ENCODE results near the gene ELMO1.
A peak's percentile ranks its signal among the peaks of the same experiment; 100 is the strongest.

Gene ELMO1

DNA sequence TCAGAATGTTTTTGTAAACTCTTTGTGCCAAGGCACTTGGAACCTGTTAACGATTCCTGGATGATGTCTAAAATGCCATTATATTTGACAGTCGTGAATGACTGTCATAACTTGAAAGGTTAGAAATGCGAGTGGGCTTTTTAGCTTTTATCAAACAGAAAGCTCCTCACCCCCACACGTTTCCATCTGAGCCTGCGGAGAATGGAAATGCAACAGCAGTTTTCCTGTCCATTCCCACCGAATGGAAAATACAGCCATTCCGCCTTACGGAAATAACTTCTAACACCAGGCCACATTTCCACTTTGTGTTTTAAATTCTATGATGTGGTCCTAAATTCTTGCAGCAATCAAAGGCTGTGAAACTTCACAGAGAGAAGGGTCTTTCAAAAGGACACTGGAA, 83.8 kb downstream of the ELMO1 start:
- no peak for DNase-seq

DNA sequence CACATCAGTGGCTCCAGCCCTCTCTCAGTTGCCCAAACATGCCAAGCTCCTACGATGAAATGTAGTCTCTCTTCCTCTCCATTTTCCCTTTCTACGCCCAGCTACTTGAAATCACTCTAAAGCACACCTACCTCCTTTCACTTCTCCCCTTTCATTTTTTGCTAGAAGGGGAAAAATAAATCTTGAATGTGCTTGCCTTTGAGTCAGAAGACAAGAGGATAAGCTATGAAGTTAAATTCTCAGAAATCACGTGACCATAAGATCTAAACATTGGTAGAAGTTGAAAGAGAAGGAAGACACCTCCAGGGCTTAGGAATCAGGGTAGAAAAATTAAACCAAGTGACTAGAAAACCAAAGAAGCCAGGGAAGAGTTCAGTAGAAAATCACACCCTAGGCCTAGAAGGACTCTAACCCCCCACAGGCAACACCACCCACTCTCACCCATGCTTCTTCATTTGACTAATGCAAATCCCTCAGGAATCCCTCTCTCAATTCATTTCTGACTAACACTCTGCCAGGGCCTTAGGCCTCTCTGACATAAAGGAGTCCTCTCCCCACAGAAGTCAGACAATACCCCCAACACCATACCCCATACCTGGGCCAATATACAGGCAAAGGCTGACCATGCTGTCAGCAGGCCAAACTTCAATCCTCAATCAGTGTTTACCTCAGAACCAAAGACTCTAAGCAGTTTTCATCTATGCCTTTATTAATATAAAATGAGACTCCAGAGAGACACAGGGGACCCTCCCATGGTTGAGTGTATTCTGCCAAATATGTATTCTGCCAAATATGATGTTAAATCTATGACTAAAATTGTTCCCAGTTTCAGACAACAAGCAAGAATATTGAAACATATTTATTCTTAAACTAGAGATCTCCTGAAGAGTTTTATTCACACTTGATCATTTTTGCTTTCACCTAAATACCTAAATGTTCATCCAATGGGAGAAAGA, 84.8 kb downstream of the ELMO1 start:
- no peak for DNase-seq

DNA sequence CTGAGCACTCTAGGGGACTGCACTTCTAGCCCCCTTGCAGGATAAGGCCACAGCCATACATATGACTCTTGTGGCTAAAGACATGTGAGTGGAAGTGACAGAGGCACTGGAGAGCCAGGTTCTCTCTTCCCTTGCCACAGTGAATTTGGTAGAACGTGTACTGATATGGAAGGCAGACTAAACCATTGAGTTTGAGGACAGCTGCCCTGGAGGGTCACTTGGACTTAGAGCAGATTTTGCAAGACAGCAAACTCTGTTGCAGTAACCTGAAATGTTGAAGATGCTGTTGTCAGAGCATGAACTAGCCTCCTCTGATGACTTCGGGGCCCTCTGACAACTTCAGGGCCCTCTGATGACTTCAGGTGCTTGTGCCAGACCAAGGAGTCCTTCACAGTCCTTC, 85.9 kb downstream of the ELMO1 start:
- no peak for DNase-seq

DNA sequence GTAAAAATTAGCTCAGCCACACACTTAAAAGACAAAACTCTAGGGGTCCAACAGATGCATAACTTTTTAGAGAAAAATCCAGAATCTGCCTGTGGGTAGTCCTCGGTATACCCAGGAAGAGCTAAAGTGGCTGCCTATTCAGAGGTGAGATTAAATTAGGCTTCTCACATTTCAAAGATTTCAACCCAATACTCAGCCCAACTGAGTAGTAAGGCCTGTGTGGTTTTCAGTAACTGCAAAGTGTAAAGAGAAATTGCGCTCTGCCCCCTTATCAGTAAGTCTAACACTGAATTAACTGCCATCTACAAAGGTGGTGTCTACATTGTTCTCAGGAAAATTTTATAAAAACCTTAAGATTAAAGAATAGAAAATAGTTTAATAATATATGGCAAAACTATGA, 88.2 kb downstream of the ELMO1 start:
- peak; percentile 70 for DNase-seq

DNA sequence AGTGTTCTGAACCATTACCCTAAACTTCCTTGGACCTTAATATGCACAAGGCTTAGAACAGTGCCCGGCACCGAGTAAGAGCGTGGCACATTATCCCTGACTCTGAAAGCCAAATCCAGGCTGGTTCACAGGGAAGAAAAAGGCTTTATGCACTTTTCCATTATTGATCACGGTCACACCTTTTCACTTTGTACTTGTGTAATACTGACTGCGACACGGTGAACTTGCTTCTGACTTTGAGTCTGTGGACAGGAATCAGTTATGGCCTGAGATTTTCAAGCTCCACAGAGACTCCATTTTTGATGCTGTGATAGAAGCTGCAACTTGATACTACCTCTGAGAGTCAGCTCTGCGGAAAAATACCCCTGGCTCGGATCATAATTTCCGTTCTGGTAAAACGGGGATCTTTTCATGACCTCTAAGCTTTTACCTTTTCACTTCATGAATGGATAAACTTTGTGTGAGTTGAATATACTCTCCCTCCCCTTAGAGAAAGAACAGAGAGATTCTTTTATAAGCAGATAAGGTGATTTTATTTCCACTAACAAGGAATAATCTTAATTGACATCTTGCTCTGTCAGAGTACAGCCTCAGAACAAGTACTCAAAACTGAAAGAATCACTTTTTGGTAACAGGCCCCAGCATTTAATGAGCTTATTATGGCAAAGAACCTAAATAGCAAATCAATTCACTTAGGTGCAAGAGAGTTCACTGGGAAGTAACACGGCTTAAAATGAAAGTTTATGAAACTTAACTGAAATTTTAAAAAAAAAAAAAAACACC, 88.8 kb downstream of the ELMO1 start:
- DNase-seq, result no peak

DNA sequence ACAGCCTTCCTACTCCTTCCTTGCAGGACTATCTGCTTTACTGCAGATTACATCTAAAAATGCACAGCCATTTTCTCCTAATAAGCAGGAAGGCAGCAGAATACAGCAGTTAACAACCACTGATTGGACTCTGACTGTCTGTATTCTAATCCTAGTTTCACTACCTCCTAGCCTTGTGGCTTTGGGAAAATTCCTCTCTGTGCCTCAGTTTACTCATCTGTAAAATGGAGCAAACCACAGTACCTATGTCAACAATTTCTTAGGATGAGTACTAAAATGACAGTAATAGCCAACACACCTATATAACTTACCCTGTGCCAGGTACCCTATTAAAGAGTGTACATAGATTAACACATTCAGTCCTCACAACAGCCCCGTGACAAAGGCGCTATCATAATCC, 89.5 kb downstream of the ELMO1 start:
- no peak for DNase-seq

DNA sequence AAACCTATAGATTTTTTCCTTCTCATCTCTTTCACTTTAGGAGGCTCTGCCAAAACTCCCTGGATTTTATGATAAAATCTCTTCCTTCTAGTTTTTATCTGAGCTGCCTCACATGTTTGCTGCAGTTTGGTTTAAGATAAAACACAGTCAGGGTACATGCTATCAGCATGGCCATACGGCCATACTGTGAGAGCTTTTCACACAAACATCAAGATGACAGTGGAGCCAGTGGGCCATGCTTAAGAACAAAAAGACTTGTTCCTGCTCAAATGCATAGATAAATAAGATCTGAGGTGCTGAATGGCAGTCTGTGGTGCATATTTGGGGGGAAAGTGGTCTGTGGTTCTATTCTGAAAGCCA, 91.0 kb downstream of the ELMO1 start:
- DNase-seq, result peak; percentile 91

DNA sequence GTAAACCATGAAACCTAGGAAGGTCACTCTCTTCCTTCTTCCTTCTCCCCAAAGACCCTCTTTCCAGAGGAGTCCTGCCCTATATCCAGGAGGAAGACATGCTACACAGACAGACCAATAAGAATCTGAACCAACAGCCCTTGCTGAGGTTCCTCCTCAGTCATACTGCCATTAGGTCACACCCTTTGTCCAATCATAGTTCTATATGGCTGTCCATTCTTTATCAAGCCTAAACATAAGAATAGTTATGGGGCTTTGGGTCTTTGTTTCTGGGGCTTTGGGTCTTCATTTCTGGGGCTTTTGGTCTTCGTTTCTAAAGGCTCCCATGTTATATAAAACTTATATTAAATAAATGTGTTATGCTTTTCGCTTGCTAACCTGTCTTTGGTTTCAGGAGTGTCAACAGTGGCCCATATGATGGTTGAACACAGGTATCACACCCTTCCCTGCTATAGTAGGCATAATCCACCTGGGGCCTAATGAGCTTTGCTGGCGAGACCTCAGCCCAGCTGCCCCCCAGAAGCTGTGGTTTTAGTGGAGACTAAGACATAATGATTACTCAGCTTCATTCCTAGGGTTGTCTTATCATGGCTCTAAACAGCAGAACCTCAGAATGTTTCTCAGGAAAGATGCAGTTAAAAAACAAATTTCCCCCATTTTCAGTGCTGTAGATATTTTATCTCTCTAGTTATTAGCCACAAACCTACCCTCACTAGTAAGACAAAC, 91.6 kb downstream of the ELMO1 start:
- DNase-seq, result peak; percentile 73

DNA sequence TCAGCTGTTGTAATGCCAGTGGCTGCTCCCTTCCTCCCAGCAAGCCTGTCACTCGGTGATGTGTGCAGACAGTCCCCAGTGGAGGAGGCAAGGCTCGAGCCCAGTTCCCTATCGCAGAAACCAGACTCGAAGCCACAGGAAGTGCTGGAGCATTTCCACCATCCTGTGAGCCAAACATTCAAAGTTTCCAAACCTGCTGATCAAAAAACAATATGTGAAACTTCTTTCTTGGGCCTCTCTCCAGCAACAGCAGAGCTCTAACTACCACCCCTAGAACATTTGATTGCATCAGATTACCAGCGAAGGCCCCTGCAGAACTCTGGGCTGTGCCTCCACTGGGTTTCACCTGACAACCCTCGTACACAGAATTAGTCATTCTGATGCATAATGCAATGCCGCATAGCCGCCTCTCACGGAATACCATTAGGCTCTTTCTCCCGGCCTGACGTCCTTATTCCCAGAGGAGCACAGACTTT, 94.0 kb downstream of the ELMO1 start:
- peak; percentile 92 for DNase-seq

DNA sequence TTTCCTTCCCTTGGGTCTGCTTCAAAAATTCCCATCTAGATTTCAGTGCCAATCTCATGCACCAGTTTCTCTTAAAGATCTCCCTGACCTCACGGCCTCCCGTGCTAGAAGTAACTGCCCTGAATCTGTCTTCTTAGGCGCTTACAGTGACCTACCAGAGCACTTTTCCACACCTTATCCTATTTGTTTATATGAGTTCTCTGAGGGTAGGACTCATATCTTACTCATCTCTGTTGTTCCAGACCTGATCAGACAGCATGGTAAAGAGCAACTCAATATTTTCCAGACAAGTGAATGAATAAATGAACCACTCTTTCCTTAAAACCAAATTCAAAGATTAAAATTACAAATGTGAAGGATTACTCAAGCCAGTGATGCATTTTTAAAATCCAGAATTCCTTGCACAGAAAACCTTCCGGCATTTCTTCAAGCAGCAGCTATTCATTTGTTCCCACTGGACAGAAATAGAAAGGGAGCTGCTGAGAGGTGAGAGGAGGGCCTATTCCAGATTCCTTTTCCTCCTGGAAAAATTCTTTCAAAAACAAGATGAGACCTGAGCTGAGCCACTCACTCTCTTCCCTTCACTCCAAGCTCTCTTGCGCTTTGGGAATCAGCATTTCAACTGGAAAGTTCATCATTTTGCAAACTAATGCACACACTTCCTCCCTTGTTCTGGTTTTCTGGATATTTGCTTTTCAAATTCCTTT, 94.6 kb downstream of the ELMO1 start:
- DNase-seq, result no peak

DNA sequence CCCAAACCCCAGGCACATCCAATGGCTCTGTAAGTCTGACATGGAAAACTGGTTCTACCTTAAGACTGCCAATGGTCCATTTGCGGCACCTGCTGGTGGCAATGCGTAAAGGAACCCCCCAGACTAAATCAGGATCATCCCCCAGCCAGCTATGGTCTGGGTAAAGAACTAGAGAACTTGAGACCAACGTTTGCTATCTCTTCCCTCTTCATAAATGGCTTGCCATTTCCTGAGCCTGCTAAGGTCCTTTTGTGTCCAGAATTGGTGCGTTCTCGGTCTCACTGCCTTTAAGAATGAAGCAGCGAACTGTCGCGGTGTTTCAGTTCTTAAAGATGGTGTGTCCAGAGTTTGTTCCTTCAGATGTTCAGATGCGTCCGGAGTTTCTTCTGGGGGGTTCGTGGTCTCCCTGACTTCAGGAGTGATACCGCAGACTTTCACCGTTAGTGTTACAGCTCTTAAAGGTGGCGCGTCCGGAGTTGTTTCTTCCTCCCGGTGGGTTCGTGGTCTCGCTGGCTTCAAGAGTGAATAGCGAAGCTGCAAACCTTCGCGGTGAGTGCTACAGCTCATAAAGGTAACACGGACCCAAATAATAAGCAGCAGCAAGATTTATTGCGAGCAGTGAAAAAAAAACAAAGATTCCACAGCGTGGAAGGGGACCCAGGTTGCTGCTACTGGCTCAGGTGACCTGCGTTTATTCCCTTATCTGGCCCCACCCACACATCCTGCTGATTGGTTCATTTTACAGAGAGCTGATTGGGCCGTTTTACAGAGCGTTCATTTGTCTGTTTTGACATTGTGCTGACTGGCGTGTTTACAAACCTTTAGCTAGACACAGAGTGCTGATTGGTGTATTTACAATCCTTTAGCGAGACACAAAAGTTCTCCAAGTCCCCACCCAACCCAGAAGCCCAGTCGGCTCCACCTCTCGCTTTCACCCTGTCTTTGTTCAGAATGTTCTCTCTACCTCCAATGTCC, 95.4 kb downstream of the ELMO1 start:
- DNase-seq, result peak; percentile 91

DNA sequence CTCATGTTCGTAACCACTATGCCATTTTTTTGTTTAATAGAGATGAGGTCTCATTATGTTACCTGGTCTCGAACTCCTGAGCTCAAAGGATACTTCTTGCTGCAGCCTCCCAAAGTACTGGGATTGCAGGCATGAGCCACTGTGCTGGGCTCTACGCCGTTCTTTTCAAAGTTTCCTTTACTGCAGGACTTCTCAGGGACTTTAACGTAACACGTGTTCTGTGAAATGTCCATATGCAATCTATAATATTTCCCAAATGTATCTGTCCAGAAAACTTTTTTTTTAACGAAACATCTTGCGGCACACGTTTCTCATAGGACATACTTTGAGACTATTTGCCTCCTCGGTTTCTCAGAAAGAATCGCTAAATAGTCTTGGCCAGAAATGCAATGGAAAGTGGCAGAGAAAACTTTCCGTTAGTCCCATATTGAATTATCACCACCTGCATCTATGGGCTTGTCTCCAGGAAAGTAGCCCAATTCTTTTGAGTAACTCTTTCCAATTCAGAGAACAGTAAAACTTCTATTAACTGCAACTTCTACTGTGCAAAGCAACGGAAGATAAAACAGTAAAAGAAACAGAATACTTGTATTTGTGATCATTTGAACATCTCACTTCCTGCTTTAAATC, 96.3 kb downstream of the ELMO1 start:
- peak; percentile 54 for DNase-seq

DNA sequence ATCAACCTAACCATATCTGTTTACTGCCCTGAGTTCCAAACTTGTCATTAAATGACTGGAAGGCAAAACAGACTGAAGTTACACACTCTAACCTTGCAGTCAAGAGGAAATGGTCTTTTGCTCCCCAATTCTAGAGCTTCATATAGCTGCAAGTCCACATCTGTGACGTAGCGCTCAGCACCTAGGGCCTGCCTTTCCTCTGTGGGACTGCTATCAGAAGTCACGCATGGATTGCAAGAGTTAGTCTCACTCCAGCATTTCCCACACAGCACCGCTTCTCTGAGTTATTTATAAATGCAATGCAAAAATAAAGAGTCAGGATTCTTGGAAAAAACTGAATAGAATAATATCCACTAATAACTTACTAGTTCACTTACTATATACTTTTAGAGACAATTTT, 96.9 kb downstream of the ELMO1 start:
- peak; percentile 65 for DNase-seq

DNA sequence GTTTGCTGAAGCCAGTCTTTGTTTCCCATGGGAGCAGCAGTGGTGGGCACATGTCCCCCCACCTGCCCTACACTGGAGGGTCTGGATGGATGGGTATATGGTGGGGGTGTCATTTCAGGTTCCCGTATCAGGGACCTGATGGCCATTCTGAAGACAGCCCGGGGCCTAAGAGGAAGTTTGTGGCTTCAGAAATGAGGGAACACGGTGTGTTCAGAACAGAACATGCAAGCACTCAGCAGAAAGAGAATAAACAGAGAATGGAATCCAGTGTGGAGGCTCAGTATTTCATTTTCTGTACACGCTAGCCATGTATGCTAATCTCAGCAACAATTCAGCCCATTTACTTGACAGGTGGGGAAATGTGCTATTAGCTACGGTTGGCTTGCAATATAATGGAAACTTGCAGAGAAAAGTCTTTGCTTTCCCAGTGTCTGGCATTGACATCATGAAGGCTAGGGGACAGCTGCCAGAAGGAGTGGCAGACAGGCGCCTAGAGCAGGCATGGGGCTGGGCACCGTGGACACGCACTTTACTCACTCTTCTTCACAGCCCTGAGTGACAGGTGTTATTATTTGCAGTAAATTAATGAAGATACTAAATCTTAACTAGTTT, 98.6 kb downstream of the ELMO1 start:
- peak; percentile 53 for DNase-seq

DNA sequence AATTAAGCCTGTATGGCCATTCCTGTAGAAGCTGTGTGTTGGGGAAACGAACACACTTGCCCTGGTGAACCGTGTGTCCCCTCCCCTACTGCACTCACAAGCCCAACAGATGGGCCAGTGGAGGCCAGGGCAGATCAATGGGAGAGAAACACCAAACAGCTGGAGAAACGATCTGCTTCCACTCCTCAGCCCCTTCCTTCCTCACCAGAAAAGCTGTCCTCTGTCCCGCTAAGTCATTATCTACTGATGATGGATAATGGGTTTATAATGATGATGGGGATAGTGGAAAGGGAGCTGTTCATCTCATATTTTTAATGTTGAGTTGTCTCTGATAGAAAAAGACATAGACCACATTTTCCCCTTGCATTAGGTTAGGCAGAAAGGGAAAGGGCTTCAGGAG, 99.7 kb downstream of the ELMO1 start:
- DNase-seq, result no peak

DNA sequence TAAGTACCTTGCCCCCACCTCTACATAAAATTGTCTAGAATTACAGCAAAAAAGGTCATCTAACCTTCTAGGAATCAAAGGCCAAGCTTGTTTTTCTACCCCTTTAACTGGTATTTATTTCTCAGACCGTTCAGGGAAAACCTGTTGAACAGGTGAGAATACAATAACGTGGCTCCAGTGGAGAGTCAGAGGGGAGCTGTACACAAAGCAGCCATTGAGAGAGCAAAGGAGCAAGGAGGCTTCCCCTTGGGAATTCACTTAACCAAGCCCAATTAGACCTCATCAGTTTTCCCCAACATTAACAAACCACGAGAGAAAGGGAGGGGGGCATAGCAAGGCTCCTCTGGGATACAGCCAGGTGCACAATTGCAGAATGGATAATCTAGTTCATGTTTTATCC, 101.9 kb downstream of the ELMO1 start:
- no peak for DNase-seq

DNA sequence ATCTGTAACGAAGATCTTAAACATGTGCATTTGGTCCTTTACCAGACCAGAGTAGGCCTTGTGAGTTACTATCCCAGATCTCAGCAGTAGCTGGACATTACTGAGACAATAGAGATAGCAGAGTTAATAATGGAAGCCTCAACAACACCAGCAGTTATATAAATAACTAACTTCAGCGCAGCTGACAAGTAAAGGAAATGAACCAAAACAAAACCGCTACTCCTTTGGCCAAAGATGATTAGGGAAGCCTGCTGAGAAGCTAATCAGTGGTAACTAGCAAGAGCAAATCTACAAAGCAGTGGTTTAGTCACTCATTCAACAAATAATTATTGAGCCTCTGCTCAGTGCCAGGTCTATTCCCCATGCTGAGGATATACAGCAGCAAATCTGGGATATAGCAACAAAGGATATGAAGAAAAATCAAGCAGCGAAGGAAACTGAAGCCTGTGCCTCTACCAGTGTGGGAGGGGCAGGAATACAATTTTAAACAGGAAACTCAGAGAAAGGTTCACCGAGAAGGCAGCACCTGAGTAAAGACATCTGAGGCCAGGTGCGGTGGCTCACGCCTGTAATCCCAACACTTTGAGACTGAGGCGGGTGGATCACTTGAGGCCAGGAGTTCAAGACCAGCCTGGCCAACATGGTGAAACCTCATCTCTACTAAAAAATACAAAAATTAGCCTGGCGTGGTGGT, 103.6 kb downstream of the ELMO1 start:
- DNase-seq, result peak; percentile 73

DNA sequence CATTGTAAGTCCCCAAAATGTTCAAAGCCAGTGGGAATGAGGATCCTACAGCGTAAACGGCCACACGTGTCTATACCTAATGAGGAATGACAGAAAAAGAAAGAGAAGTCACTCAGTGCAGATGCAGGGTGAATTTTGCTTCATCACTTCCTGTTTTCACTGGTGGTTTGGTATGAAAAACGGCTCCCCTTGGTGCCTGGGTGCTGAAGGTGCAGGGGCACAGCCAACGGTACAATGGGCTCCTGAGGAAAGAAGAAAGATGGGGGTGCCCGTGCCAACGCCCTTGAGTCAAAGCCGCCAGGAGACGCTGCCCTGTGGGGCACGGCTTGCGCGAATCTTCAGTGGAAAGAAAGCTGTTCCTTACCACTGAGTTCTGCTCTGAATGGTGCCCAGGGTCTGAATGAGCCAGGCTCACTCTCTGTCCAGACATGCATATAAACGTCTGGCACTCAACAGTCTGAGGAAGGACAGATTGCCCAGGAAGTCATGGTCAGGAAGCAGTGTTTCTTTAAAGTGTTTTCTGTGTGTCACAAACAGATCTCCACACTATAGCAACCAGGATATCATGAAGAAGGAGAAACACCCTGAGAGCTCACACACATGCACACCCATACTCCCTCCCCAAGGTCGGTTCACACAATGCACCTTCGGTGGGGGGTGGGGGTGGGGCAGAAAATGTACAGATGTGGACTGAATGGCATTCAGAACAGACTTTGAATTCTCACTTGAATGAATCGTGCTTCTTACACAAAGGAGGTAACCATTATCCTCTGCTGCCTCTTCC, 105.8 kb downstream of the ELMO1 start:
- DNase-seq, result peak; percentile 91

DNA sequence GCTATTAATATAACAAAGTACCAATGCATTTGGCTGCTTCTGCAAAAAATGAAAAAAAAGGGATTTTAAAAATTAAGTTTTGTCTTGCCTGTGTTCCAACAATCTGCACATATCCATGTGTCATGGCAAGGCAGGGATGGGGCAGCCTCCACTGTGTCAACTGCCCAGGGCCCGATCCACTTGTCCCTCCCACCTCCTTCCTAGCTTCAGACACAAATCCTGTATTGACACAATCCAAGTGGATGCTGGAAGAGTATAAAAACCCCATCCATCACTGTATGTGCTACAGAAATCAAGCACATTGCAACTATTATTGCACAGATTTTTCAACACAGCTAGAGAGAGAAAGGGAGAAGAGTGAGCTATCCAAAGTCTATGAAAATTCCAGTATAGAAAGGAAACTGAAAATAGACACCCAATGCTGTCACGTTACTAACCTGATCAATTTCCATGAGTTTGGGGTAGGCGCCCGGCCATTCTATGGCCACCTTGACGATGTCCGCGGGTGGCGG, 106.4 kb downstream of the ELMO1 start:
- DNase-seq, result peak; percentile 36
